ENCODE measurements around the gene GABARAPL1.

DNA sequence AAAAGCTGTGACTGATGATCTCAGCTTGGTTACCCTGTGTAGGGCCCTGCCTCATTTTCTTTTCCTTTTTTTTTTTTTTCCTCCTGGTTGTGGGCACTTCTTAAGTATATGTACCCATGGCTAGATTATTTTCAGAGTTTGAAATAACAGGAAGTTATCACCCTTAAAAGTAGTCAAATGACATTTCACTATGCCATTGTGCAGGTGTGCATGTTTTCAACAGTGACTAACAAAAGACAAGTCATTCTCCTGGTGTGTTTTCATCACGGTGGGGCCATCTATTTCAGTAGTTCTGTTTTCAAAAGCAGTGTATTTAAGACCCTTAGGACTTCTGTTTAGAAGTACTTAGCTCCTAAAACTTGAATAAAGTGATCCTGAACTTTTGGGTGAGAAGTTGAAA is 15.0 kb downstream of the GABARAPL1 start:
- TF ChIP-seq EZH2 (IDR thresholded peaks at IDR 0.05; ENCODE audit: borderline replicate concordance, low read depth, low read length, poor library complexity, severe bottlenecking) = no peak
- TF ChIP-seq, protein P1, sequence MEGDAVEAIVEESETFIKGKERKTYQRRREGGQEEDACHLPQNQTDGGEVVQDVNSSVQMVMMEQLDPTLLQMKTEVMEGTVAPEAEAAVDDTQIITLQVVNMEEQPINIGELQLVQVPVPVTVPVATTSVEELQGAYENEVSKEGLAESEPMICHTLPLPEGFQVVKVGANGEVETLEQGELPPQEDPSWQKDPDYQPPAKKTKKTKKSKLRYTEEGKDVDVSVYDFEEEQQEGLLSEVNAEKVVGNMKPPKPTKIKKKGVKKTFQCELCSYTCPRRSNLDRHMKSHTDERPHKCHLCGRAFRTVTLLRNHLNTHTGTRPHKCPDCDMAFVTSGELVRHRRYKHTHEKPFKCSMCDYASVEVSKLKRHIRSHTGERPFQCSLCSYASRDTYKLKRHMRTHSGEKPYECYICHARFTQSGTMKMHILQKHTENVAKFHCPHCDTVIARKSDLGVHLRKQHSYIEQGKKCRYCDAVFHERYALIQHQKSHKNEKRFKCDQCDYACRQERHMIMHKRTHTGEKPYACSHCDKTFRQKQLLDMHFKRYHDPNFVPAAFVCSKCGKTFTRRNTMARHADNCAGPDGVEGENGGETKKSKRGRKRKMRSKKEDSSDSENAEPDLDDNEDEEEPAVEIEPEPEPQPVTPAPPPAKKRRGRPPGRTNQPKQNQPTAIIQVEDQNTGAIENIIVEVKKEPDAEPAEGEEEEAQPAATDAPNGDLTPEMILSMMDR (conservative IDR thresholded peaks at IDR 0.05; ENCODE audit: low read depth, low read length) = no peak

Data from A673 (cell line).